HG03460 (cell line): Measurements from ENCODE around the gene CEP70.
A peak's percentile ranks its signal among the peaks of the same experiment; 100 is the strongest.
"Not testable (repeated sequence)": the region's sequence is repeated elsewhere in the genome, so short reads cannot be mapped to it uniquely, and the experiment has no call there.

Experiments used
- ATAC-seq: cut with Tn5 transposase; IDR thresholded peaks from one replicate; pipeline ENCODE4 v1.9.1; 2021; ENCODE audit not compliant: unreplicated experiment

The CEP70 gene

GRCh38 chr3:138594150-138594934, at the start of gene CEP70:
TSS of gene CEP70 (minus strand) at chr3:138594260. CDS start at chr3:138572927, 21,333 bp downstream.
- peak; percentile 84 for ATAC-seq

DNA sequence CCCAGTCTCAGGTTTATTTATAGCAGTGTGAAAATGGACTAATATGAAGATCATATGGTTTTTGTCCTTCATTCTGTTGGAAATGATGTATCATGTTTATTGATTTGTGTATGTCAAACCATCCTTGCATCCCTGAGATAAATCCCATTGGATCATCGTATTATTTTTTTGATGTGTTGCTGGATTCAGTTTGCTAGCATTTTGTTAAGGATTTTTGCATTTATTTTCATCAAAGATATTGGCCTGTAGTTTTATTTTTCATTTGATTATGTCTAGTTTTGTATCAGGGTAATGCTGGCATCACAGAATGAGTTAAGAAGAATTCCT, 48.8 kb upstream of the CEP70 start:
- ATAC-seq, result no peak

DNA sequence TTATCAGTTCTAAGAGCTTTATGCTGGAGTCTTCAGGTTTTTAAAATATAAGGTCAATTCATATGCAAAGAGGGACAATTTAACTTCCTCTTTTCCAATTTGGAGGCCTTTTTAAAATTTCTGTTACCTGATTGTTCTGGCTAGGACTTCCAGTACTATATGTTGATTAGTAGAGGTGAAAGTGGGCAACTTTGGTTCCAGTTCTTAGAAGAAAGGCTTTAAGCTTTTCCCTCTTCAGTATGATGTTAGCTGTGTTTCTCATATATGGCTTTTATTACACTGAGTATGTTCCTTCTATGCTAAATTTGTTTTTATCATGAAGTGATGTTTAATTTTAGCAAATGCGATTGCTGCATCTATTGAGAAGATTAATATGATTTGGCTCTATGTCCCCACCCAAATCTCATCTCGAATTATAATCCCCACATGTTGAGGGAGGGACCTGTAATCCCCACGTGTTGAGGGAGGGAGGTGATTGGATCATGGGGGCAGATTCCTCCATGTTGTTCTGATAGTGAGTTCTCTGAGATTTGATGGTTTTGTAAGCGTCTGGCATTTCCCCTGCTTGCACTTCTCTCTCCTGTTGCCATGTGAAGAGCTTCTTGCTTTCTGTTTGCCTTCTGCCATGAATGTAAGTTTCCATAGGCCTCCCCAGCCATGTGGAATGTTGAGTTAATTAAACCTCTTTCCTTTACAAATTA, 48.3 kb upstream of the CEP70 start:
- ATAC-seq, result no peak

DNA sequence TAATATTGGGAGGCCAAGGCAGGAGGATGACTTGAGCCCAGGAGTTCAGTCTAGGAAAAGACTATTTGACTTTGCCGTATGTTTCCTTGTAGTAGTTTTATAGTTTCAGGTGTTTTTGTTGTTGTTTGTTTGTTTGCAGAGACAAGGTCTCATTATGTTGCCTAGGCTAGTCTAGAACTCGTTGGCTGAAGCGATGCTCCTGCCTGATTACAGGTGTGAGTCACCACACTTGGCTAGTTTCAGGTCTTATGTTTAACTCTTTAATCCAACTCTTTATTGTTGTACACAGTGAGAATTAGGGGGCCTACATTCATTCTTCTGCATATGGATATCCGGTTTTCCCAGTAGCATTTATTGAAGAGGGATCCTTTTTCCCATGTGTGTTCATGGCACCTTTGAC, 46.5 kb upstream of the CEP70 start:
- ATAC-seq, result no peak

GRCh38 chr3:138638641-138639040, 44.6 kb upstream of the CEP70 start:
- no peak for ATAC-seq

DNA sequence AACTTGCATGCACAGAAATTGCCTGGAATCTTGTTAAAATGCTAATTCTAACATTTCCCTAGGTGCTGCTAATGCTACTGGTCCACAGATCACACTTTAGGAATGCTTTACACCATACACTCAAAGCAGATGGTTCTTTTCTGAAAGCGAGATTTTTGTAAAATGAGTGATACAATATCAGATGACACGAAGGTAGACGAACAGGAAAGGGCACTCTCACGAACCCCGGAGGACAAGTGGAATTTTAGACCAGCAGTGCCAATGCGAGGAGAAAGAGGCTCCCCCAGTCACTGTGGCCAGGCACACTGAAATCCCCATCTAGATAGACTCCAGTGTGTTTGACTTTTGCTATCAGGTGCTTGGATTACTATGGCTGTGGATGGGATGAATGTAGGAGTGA, 35.5 kb upstream of the CEP70 start:
- ATAC-seq, result no peak

DNA sequence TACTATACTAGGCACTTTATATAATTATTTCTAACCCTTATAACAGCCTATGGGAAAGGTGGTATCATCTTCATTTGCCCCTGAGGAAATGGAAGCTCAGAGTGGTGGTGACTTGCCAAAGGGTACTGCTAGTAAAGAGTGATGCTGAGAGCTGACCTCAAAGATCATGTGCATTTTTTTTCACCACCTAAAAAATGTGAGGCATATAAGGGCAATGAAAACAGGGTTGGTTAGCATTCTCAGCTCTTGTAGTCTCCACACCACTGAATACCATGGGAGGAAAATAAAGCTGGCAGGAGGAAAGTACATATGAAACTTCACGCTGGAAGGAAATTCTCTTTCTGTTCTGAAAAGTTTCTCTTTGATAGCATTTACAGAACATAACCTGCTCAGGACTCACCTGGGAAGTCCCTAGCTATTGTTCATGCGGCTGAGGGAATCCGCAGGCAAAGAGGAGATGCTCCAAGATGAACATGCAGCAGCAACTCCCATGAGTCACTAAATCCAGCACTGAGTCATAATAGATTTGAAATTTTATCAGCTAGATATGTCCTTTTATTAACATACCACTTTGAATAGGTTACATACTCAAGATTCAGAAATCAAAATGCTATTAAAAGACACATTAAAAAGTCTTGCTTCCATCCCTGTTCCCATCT, 31.8 kb upstream of the CEP70 start:
- no peak for ATAC-seq

DNA sequence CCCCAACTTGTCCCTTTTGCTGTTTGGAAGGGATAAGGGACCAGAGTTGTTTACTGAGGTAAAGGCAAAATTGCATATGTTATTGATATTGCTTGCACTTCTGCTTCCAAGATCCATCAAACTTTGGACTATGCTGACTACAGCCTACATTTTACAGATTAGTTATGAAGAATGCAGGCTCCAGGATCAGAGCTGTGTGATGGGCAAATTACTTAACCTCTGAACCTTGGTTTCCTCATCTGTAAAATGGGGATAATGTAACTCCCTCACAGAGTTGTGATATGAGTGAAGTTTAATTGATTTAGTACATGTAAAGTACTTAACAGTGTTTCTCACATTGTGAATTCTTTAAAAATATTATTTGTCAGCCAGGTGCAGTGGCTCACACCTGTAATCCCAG, 30.5 kb upstream of the CEP70 start:
- ATAC-seq, result no peak

- no peak for ATAC-seq
Measured at GRCh38 chr3:138620431-138620830, 26.4 kb upstream of the CEP70 start.

DNA sequence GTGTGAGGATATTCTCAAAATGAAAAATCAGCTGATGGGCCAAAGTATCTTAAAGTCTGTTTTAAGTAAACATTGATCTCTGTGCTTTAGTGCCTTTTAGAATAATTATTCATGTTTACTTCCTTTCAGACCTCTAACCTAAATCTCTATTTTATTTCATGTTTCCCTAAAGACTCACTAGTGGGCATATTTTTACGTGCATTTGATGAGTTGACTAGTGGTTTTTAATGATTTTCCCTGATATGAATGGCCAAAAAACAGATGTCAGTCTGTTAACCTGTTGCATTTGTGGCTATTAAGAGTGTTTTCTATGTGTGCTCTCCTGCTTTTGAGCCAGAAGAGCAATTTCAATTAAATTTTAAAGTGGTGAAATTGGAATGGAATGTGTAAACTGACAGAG, 21.4 kb upstream of the CEP70 start:
- no peak for ATAC-seq

DNA sequence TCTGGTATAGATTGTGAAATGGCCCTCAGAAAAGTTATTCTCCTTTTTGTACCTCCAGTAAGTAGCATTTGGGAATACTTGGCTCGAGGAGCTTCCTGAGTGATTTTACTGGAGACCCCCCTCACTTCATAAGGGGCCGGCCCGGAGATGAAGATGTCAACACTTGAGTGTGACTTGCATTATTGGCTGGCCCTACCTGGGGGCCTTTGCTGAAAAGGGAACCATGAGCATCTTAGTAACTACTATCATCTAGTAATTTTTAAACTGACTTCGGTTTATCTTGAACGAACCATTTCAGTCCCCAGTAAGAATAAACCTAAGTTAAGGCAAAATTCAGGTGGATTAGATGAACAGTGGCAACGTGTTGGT, 15.8 kb upstream of the CEP70 start:
- ATAC-seq, result no peak

- ATAC-seq, result peak; percentile 67
Measured at GRCh38 chr3:138608322-138609135, 14.5 kb upstream of the CEP70 start, which contains the start of gene FAIM. TSS of gene FAIM (plus strand) at chr3:138608771. CDS start at chr3:138619727, 10,956 bp downstream.

DNA sequence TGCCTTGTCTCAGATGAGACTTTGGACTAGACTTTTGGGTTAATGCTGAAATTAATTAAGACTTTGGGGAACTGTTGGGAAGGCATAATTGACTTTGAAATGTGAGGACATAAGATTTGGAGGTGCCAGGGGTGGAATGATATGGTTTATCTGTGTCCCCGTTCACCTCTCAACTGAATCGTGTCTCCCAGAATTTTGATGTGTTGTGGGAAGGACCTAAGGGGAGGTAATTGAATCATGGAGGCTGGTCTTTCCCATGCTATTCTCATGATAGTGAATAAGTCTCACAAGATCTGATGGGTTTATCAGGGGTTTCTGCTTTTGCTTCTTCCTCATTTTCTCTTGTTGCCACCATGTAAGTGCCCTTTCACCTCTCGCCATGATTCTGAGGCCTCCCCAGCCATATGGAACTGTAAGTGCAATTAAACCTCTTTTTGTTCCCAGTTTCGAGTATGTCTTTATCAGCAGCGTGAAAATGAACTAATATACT, 10.1 kb upstream of the CEP70 start:
- ATAC-seq, result not testable (repeated sequence)

- ATAC-seq, result not testable (repeated sequence)
Measured at GRCh38 chr3:138601661-138602060, 7.6 kb upstream of the CEP70 start.

GRCh38 chr3:138600100-138600745, 6.2 kb upstream of the CEP70 start:
- ATAC-seq, result no peak

DNA sequence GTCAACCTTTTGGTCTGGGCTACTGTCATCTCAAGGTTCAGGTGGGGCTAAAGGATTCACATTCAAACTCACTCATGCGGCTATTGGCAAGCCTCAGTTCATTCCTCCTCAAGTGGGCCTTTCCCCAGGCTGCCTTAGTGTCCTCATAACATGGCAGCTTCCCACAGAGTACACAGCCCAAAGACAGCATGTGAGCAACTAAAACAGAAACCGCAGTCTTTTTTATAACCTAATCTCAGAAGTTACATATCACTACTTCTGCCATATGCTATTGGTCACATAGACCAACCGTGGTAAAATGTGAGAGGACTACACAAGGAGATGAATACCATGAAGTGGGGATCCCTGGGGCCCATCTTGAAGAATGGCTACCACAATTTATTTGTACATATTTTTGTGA, 4.5 kb upstream of the CEP70 start:
- no peak for ATAC-seq

DNA sequence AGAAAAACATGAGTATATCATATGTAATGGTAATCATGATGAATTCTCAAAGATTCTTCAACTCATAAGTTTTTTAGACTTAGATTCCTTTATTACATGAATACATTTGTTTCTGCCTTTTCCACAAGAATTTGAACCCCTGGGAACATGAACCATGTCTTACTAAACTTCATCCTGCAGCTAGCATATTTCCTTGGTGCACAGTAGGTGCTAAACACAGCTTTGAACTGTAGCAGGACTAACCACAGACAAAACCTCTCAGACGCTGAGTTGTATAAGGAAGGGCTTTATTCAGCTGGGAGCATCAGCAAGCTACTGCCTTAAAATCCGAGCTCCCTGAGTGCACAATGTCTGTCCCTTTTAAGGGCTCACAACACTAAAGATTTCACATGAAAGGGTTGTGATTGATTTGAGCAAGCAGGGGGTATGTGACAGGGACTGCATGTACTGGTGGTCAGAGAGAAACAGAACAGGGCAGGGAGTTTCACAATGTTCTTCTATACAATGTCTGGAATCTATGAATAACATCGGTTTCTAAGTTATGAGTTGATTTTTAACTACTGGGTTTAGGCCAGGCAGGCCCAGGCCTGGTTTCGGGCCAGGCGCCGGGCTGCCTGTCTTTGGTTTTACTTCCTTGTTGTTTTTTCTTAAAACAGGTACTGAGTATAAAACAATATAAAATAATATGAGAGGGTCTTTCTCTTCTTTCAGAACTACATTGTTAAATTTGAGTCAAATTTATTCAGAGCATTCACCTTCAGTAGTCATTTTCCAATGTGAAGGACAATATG, 3.3 kb upstream of the CEP70 start:
- not testable (repeated sequence) for ATAC-seq

- ATAC-seq, result no peak
Measured at GRCh38 chr3:138594935-138595610, 1.0 kb upstream of the CEP70 start.

GRCh38 chr3:138593488-138594149, 441 bp downstream of the CEP70 start:
- ATAC-seq, result no peak
